ENCODE data around the gene YEATS4. TPM values are rescaled to one million over a fixed set of nuclear protein-coding genes. Genes with fewer than 3 reads are reported as not detected.

YEATS4 gene
- total RNA-seq, 1 experiment from 2014 or later, result 46.1 TPM

DNA sequence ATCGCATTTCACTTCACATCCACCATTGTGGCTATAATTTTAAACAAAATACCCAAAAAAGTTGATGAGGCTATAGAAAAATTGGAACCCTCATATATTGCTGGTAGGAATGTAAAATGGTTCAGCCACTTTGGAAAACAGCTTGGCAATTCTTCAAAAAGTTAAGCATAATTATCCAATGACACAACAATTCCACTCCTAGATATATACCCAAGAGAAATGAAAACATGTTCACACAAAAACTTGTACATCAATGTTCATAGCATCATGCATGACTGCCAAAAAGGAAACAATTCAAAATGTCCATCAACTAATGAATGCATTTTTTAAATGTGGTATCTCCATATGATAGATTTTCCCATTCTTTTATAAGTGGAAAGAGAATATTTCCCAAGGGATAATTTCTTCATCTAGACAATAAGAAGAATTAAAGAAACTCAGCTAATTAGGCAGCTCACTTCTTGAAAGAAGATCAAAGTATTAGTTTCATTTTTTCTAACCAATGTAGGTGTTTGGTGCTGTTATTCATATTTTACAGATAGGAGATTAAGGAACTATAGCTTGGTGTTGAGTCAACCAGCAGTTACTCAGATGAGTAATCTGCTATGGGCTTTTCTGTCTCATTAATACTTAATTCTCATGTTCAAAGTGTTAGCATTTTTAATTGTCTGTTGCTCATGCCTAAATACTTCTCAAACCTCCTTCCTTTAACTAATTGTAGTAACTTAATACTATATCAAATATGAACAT, 32.8 kb downstream of the YEATS4 start:
- DNase-seq (ENCODE audit: low spot score), result no peak

DNA sequence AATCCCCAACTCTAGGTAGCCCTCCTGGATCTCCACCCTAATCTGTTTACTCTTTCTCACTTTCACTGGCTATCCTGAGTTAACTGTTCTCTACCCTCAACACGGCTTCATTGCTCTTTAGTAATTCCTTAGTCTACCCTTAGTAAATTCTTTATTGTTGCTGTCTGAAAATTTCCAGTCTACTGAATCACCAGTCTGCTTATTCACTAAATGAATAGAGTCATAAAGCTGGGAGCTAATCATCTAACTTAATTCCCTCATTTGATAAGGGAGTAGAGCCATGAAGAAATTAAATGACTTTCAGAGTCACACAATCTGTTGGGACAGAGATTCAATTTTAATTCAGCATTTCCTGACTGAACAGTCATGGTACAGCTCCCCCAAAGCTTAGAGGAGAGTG, 36.5 kb downstream of the YEATS4 start:
- DNase-seq (ENCODE audit: low spot score), result no peak

DNA sequence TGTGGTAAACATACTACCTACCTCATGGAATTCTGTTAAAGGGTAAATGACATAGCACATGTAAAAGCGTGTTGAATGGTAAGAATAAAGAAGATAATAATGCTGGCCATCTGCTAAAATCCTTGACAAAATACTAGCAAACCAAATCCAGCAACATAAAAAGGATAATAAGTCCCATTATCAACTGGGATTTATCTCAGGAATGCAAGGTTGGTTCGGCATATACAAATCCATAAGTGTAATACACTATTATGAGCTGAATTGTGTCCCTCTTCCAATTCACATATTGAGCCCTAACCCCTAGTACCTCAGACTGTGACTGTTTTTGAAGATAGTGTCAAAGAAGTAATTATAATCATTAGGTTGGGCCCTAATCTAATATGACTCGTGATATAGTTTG, 37.4 kb downstream of the YEATS4 start:
- no peak for DNase-seq (ENCODE audit: low spot score)

DNA sequence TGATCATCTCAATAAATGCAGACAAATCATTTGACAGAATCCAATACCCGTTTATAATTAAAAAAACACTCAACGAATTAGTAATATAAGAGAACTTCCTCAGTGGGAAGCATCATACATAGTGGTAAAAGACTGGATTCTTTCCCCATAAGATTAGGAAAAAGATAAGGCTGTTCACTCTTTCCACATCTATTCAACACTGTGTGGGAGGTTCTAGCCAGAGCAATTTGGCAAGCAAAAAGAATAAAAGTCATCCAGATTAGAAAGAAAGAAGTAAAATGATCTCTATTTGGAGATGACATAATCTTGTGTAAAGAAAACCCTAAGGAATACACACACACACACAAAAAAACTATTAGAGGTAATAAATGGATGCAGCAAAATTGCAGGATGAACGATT, 38.4 kb downstream of the YEATS4 start:
- DNase-seq (ENCODE audit: low spot score), result no peak

DNA sequence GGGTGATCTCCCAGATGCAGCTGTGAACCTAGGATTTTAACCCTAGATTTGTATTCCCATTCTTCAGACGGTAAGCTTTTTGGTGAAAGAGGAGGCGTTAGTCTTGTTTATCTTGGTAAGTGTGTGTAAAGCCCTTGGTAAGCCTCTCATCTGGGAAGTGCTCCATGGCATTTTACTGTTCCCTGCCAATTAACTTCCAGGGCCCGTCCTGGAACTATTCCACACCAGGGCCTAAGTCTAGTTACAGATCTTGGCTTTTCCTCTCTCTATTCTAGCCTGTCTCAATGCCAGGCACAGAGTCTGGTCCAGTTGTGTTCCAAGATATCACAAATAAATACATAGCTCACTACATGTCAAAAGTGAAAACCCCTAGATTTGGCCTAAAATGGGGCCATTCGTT, 42.4 kb downstream of the YEATS4 start:
- no peak for DNase-seq (ENCODE audit: low spot score)

DNA sequence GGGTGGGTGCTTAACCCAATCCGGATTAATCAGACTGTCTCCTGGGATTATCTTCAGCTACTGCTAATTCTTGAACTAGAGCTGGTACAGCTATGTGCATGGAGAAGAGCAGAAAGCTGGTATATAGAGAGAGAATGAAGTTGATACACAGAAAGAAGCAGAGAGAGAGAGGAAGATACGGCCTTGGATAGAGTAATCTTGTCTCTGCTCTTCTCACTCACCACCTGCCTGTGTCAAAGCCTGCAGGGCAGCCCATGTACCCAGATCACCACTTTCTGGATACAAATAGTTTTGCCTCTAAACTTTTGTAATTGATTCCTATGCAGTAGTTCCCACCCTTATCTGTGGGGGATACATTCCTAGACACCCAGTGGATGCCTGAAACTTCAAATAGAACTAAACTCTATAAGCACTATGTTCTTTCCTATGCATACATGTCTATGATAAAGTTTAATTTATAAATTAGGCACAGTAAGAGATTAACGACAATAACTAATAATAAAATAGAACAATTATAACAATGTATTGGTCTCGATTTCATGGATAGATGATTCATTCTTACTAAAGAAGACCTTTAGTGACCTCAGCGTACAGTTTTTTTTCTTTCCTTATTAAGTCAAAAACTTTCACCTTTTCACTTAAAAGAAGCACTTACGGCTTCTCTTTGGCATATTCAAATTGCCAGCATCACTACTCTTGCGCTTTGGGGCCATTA, 45.5 kb downstream of the YEATS4 start:
- no peak for DNase-seq (ENCODE audit: low spot score)

DNA sequence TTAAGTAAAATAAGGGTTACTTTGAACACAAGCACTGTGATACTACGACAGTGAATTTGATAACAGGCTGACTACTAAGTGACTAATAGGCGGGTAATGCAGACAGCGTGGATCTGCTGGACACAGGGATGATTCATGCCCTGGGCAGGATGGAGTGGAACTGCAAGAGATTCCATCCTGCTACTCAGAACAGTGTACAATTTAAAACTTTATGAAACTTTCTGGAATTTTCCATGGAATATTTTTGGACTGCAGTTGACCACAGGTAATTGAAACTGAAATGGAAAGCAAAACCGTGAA, 46.0 kb downstream of the YEATS4 start:
- peak; percentile 97 for DNase-seq (ENCODE audit: low spot score)

DNA sequence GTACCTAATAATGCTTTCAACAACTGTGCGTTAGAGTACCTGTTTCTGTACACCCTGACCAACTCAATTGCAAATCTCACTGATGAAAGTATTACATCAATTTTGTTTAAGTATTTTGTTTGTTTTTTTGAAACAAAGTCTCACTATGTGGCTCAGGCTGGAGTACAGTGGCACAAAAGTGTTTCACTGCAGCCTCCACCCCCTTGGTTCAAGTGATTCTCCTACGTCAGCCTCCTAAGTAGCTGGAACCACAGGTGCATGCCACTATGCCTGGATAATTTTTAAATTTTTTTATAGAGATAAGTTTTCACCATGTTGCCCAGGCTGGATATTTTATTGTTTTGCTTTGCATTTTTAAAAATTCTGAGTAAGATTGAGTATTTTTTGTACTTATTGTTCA, 46.7 kb downstream of the YEATS4 start:
- no peak for DNase-seq (ENCODE audit: low spot score)

DNA sequence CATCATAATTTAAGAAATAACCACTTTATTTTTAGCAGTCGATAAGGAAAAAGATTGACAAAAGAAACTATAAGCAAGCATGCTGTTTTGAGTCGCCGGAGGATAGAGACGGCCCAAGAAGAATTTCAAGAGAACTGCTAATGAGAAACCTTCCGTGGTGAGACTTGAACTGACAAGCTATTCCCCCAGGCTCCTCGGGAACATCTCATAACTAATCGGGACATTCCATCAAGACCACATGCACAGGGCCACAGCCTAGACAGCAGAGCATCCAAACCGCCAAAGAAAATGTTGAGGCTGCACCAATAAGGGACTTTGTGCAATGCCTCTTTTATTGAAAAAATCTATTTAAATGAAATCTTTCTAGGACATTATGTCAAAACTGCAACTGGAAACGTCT, 51.0 kb downstream of the YEATS4 start:
- DNase-seq (ENCODE audit: low spot score), result no peak

DNA sequence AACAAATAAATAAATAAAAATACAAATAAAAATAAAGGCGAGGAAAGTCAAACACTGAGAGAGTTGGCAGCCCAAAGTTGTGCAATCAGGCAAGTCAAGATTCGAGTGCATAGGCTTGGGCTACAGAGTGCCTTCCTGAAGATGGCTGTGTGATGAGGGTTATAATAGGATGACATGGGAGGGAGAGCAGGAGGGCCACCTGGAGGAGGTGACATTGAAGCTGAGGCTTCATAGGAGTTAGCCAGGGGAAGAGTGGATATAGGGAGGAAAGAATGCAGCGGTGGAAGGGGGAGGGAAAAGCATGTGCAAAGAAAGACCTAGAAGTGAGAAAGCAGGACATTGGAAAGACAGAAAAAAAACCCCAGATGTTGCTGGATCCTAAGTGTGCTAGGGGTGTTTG, 53.1 kb downstream of the YEATS4 start:
- no peak for DNase-seq (ENCODE audit: low spot score)

DNA sequence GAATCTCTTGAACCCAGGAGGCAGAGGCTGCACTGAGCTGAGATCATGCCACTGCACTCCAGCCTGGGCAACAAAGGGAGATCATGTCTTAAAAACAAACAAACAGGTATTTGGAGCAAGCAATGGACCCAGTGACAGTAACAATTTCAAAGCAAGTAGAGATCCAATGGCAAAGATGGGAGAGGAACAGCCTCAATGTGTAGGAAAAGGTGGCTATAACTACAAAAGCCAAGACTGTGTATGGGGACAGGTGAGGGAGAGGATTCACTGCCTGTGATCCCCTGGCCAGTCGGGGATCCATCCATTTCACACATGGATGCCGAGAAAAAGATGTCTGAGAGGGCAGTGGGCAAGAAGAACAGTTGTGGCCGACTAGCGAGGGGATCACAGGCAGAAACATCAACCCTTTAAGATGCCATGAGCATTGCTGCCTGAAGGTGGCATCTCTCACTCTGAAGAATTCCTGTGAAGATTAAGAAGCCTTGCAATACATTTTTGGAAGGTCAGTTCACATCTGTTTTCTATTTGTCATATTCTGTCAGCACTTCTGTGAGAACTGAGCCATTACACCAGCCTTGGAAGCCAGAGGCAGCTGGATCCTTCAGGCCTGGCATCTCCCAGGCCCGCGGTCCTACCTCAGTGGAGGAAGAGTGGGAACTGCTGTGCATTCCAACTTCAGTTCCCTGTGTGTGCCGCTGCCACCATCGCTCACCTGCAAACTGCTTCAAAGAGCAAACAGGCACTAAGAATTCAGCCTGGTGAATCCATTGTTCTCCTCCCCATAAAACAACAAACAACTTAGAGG, 56.1 kb downstream of the YEATS4 start:
- peak; percentile 72 for DNase-seq (ENCODE audit: low spot score)

DNA sequence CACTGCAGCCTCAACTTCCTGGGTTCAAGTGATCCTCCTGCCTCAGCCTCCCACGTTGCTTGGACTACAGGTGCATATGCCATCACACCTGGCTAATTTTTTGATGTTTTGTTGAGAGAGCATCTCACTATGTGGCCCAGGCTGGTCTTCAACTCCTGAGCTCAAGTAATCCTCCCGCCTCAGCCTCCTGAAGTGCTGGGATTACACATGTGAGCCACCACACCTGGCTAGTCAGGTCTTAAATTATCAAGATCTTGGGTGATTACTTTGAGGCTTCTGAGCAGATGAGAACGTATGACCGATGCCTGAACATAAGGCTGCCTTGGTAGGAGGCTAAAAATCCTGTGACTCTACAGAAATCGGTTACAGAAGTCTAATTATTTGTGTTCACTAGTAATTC, 57.7 kb downstream of the YEATS4 start:
- DNase-seq (ENCODE audit: low spot score), result no peak

DNA sequence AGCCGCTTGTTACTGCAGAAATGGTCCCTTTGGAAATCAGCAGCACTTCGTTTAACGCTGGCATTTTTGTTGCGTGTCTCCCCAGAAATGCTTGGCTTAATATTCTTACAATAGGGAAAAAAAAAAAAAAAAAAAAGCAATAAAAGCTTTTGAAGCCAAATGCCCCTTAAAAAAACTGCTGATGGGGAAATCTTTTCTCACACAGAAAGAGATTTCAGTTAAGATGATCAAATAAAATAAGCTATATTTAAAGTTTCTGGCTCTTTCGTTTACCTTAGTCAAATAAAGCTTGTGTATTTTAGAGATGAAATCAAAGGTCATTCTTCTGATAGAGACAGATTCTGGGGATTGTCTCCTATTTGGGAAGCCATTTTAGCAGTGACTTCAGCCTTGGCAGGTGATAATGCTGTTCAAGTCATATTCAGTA, 58.2 kb downstream of the YEATS4 start:
- no peak for DNase-seq (ENCODE audit: low spot score)

DNA sequence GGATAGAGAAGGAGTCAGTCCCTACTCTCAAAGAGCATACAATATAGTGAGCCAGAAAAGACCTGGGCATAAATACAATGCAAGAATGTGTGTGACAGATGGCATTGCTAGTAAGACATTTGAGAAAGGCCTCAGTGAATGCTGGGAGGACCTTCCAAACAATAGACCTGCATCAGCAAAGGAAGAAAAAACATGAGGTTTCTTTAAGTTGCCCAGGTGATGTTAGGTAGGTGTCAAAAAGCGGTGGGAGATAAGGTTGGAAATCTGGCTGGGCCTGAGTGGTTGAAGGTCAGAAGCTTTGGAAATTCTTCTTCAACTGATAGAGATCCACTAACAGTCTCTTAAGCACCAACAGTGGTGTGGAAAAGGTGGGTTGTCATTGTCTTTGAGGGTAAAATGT, 60.2 kb downstream of the YEATS4 start:
- no peak for DNase-seq (ENCODE audit: low spot score)

DNA sequence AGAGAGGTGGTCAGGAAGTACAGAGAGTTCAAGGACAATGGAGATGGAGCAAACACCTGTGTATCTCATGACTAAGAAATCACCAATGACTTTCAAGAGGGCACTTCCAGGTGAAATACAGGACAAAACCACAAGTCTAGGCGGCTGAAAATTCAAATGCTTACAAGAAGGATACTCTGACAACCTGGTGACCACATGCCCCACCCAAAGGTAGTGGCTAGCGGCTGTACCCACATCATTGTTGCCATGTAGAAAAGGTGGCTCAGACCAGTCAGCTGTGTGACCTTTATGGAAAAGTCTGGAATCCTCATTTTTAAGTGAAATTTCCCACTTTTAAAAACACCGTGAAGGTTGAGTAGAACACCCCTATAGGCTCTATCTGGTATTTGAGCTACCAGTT, 62.0 kb downstream of the YEATS4 start:
- DNase-seq (ENCODE audit: low spot score), result no peak

DNA sequence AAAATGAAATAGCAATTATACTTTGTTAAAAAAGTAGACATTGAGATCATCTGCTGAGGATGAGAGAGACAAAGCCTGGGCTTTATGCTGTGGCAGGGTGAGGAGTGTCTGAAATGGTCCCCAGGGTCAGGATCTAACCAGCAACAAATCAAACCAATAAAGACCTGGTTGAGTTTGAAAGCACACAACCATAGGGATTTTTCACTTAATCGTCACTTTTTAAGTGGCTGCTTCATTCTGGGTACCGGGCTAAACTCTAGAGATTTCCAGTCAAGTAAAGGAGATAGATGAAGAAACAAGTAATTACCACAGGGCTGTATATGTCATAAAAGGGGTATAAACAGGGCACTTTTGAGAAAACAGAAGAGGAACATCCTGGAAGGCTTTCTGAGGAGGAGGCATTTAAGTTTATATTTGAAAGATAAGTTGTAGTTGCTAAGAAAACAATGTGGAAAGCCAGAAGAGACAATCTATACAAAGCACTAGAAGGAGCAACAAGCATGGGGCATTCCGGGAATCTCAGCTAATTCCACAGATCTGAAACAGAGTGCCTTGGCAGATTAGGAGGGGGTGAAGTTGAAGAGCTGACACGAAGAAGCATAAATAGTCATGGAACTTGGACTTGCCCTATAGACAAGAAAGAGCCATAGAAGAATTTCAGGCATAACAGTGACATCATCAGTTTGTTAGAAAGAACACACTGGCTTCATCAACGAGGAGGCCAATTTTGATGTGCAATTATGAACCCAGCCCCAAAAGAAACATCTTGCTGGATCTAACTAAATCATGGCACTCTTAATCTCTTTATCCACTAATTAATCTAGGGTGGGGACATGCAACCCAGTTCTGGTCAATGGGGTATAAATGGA, 63.7 kb downstream of the YEATS4 start:
- no peak for DNase-seq (ENCODE audit: low spot score)

DNA sequence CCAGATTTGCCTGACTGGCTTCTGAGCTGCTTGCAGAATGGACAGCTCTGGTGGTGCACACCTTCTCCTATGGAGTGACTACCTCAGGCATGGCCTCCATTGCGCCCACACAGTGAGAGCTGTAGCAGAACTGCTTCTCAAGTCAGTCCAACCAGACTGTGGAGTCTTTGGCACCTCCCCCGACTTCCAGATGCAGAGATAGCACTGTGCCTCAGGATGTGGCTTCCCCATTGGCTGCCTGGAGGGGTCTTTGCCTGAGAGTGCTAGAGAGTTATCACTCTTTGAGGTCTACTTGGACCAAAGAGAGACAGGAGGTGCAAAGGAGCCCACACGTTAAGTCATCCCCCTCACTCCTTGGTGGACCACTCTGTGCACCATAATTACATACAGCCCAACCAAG, 65.9 kb downstream of the YEATS4 start:
- no peak for DNase-seq (ENCODE audit: low spot score)

DNA sequence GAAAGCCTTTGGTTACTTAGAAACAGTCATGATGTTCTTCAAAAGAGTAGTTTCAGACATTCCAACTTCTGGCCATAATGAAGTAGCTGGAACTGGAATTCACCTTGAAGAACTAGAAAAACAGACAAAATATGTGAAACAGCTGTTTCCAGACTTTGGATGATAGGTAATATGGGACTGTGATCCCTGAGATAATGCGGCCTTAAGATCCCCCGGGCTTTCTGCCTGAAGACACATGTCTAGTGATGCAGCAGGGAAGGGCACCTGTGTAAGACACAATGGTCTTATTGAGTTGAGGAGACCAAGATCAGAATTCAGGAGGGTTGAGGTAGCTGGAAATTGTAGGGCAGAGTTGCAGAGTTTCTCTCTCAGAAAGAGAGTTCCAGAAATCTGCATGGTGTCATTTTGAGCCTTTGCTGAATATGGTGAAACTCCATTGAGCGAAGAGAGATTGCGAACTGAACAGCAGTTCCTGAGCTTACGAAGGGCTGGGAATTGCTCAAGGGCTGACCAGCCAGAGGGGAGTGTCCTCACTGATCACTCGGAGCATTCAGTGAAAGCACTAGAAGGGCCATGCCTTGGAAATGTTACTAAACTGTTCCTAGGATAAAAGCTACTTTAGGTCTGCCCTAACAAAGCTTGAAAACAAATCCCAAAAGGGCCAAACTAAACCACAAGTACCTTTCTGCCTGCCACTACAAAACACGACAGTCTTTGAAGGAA, 69.0 kb downstream of the YEATS4 start:
- no peak for DNase-seq (ENCODE audit: low spot score)

DNA sequence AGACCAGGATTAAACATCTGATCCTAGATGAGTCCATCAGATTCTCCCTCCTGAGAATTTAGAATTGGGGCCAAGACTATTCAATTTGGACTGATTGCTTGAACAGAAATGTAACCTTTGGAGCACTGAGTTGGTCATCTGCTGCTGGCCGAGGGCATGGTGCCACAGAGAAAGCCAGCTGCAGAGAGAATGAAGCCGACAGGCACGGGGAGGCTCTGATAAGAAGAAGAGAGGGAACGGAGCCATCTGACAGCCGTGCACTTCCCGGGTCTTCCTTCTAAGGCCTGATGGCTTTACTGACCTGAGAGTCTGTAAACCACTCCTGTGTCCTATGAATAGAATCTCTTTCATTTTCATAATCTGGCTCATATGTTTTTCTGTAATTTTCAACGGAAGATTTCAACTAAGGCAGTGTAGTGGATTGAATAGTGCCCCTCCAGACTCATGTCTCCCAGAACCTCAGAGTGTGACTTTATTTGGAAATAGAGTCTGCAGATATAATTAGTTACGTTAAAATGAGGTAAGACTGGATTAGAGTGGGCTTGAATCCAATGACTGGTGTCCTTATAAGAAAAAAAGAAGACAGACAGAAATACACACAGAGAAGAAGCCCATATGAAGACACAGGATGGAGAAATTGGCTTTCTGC, 71.5 kb downstream of the YEATS4 start:
- no peak for DNase-seq (ENCODE audit: low spot score)

DNA sequence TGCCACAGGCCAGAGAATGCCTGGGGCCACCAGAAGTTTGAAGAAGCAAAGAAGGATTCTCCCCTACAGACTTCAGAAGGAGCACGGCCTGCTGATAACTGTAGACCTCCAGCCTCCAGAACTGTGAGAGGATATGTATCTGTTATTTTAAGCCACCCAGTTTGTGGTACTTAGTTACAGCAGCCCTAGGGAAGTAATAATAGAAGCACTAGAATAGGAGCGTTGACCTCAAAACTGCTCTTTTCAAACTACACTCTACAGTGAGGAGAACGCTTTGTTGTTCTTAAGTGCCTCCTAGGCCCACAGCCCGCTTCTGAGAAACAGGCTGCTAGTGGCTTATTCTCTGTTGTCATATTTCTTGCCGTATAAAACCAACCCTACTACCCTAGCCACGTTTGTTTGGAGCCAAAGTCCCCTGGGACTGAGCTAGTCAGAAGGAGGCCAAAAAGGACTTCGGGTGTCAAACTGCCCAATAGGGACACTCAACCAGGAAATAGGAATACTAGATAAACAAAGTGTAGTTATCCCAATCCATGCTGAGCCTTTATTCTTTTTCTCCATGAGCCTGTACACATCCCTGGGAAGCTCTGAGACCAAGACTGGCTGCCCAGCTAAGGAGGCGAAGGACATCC, 72.2 kb downstream of the YEATS4 start:
- DNase-seq (ENCODE audit: low spot score), result no peak
